Neural progenitor cell (in vitro differentiated cells): ENCODE results near the gene GNG12.

Experiments used
- CTCF ChIP-seq: fragments of 200-600 bp; sonication (generic); IDR thresholded peaks from 2 replicates; pipeline ENCODE4 v1.5.1; 2017; ENCODE audit warnings: antibody characterized with exemption, mild to moderate bottlenecking
- EZH2phosphoT487 ChIP-seq: fragments of 200-600 bp; sonication (generic); IDR thresholded peaks from 2 replicates; pipeline ENCODE4 v1.6.1; 2017; ENCODE audit warnings: antibody characterized with exemption

GRCh38 chr1:67732750-67733151 is 100.5 kb downstream of the GNG12 start:
- TF ChIP-seq CTCF (no peak), EZH2phosphoT487 (no peak)
